Measurements from ENCODE around the gene PLCD1.

The PLCD1 gene

GRCh38 chr3:38017445-38018295 is 11.8 kb downstream of the PLCD1 start:
- in situ Hi-C loops (cut with MboI; ENCODE audit: low sequenced_read_pairs): no loop called here

DNA sequence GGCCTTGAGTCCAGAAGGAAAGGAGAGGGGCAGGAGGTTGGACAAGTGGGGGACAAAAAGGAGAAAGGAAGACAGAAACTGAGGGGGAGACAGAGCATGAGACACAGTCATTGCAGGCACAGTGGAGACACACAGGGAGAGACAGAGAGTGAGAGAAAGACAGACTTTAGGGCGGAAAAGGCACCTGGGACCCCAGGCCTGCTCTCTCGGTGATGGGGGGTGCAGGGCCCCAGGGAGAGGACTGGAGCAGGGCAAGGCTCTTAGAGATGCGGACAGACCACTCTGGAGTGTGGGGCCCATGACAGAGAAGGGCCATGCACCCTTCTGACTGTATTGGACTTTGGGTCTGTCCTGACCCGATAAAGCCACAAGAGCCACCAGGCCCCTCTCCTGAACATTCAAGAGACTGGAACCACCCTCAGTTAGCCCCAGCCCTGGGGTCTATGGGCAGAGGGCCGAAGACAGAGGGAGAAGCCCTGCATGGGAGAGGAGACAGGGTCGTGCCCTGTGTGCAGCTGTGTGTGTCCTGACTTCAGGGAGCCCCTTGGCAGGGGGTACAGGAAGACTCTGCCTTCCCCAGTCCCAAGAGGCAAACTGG is 12.5 kb downstream of the PLCD1 start:
- in situ Hi-C loops (cut with MboI; ENCODE audit: low sequenced_read_pairs): no loop called here

- in situ Hi-C loops (cut with MboI; ENCODE audit: low sequenced_read_pairs): no loop called here
Measured at GRCh38 chr3:38016410-38016809, 13.0 kb downstream of the PLCD1 start.

- in situ Hi-C loops (cut with MboI; ENCODE audit: low sequenced_read_pairs): no loop called here
Measured at GRCh38 chr3:38015984-38016383, 13.5 kb downstream of the PLCD1 start.

GRCh38 chr3:38015485-38015884 is 14.0 kb downstream of the PLCD1 start:
- in situ Hi-C loops (cut with MboI; ENCODE audit: low sequenced_read_pairs): no loop called here

- in situ Hi-C loops (cut with MboI; ENCODE audit: low sequenced_read_pairs): no loop called here
Measured at GRCh38 chr3:38011111-38011510, 18.3 kb downstream of the PLCD1 start.

DNA sequence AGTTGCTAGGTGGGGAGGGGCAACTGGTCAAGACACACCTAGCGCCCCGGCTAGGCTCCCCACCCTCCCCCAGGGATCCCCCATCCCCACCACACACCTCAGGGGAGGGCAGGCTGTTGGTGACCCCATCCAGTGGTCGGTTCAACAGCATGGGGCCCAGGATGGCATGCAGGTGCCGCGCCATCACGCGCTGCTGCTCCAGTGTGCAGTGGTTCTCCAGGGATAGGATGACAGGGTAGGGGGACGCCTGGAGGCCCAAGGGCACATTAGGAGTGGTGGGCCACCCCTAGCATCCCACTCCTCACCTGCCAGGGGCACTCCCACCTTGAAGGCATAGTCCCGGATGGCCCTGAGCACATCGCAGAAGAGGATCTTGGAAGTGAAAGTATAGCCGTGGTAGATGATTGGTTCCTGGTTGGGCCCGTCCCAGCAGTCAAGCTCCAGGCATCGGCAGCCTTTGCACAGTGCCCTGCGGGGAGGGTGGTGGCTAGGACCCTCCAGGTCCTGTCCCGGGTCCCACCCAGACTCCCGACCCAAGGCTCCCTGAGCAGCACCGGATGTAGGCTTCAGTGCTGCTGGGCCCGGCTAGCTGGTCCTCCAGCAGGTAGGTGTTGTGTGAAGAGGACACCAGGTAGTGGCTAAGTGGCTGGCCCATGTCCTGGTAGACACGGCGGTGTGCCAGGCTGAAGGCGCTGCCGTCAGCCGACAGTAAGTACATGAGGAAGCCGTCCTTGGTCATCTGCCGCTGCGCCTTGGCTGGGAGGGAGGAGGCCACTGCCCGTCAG is 19.4 kb downstream of the PLCD1 start:
- in situ Hi-C loops (cut with MboI; ENCODE audit: low sequenced_read_pairs): no loop called here

GRCh38 chr3:38008971-38009580 is 20.4 kb downstream of the PLCD1 start:
- in situ Hi-C loops (cut with MboI; ENCODE audit: low sequenced_read_pairs): no loop called here

DNA sequence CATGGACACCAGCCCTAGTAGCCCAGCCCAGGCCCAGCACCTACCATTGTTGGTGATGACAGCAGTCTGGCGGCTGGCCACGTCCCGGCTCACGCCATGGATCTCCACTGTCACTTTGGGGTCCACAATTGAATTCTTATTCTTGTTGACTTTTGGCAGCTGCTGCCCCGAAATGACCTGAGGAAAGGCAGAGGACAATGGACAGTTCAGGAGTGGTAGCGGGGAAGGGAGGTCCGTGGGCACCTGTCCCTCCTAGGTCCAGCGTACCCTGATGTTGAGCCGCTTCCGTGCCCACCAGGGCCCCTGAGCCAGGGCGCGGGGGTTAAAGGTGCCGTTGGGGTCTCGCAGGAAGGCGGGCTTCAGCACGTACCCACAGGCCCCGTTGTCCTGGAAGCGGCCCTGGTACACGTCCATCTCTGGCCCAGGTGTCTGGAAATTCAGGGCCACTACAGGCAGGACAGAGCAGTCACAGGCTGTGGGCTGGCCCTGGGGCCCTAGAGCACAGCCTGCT is 21.2 kb downstream of the PLCD1 start:
- in situ Hi-C loops (cut with MboI; ENCODE audit: low sequenced_read_pairs): no loop called here

- in situ Hi-C loops (cut with MboI; ENCODE audit: low sequenced_read_pairs): no loop called here
Measured at GRCh38 chr3:38007754-38008090, 21.7 kb downstream of the PLCD1 start.

GRCh38 chr3:38006445-38006995 is 22.9 kb downstream of the PLCD1 start:
- in situ Hi-C loops (cut with MboI; ENCODE audit: low sequenced_read_pairs): no loop called here

DNA sequence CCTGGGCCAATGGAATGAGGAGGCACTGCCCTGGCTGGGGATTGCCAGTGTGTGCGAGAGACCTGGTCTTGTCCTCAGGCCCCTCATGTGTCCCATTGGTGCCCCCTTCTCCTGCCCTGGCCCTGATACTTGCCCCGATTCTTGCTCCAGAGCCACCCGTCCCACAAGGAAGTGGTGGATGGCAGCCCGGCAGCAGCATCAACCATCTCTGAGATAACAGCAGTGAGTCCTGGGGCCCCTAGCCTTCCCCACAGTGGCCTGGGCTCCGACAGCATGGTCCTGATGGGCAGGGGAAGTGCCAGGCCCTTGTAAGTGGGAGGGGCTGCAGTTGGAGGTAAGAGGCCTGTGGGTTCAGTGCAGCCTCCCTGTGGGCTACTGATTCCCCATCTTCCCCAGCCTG is 23.4 kb downstream of the PLCD1 start:
- in situ Hi-C loops (cut with MboI; ENCODE audit: low sequenced_read_pairs): no loop called here

DNA sequence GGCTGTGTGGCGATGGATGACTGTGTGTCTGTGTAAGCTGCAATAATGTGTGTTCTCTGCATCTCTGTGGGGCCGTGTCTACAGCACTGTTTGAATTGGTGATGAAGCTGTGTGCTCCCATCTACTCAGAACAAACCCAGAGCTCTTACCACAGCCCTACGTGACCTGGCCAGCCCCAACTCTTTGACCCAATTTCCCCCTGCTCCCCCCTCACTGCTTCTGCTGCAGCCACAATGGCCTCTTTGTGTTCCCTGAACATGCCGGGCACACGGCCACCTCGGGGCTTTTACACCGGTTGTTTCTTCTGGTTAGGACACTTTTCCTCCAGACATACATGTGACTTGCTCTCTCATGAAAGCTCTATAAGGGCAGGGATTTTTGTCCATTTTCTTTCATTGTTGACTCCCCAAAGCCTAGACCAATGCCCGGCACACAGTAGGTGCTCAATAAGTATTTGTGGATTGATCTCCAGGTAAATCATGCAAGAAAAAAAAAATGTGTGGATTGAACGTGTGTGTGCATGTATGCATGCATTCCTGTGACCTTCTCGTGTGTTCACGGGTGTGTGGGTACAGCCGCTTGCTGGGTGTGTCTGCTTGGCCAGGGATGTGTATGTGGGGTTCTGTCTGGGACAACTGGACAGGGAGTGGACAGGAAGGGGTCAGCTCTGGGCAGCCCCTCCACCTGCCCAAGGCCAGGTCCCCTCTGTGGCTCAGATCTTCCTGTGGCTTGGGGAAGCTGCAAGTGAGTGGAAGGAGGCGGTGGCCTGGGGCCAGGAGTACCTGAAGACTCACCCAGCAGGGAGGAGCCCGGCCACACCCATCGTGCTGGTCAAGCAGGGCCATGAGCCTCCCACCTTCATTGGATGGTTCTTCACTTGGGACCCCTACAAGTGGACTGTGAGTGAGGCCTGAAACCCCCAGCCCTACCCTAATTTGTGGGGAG is 24.1 kb downstream of the PLCD1 start:
- in situ Hi-C loops (cut with MboI; ENCODE audit: low sequenced_read_pairs): no loop called here

DNA sequence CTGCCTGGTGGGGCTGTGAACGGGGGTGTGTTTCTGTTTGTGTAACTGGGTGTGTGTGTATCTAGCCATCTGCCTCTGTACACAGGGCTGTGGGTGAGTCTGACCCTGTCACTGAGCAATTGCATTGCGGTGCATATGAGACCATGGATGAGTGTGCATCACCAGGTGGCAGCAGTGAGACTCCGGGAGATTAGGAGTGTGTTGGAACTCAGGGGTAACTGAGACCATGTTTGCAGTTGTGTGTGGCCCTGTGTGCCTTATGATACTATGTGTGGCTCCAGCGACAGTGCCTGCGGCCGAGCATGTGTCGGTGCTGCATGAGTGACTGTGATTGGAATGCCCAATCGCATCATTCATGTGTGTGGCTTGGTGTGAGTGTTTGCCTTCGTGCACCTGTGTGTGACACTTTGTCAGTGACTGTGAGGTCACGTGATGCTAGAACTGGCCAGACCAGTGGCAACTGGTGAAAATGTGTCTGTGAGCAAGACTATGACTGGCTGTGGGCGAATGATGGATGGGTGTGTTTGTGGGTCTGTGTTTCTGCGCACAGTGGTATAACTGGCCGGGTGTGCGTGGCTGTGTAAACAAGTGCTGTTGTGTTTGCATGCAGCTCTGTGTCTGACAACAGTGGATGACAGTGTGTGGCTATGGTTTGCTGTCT is 24.9 kb downstream of the PLCD1 start:
- in situ Hi-C loops (cut with MboI; ENCODE audit: low sequenced_read_pairs): no loop called here

GRCh38 chr3:38003817-38004414 is 25.5 kb downstream of the PLCD1 start:
- in situ Hi-C loops (cut with MboI; ENCODE audit: low sequenced_read_pairs): no loop called here

DNA sequence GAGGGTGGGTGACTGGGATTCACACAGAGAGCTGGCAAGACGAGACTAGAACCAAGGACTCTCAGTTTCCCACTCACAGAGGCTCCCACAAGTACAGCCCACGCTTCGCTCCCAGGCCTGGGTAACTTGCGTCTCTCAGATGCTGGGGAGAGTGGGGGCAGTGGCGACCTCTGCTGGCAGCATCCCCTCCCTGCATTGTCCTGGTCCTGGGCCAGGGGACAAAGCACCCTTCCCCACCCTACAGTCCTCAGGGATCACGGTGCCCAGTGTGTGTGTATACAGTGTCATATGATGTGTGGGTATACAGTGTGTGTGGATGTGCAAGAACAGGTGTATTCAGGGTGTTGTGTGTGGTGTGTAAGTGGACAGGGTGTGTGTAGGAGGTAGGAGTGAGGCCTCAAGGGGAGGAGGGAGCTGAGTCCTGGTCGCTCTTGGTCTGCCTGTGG is 26.0 kb downstream of the PLCD1 start:
- in situ Hi-C loops (cut with MboI; ENCODE audit: low sequenced_read_pairs): no loop called here

DNA sequence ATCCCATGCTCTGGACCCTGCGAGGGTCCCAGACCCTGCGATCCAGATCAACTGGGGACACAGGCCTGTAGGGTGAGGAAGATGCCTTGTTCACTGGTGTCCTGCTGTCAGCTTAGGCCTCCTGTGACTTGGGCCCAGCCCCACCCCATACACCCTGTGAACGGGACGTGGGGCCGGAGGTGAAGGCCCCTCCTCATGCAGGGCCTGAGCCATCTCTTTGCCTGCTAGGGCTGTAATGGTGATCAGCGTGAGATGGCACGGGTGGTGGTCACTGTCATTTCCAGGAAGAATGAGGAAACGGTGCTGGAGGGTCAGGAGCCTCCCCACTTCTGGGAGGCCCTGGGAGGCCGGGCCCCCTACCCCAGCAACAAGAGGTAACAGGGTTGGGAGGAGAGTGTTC is 26.5 kb downstream of the PLCD1 start:
- in situ Hi-C loops (cut with MboI; ENCODE audit: low sequenced_read_pairs): no loop called here

DNA sequence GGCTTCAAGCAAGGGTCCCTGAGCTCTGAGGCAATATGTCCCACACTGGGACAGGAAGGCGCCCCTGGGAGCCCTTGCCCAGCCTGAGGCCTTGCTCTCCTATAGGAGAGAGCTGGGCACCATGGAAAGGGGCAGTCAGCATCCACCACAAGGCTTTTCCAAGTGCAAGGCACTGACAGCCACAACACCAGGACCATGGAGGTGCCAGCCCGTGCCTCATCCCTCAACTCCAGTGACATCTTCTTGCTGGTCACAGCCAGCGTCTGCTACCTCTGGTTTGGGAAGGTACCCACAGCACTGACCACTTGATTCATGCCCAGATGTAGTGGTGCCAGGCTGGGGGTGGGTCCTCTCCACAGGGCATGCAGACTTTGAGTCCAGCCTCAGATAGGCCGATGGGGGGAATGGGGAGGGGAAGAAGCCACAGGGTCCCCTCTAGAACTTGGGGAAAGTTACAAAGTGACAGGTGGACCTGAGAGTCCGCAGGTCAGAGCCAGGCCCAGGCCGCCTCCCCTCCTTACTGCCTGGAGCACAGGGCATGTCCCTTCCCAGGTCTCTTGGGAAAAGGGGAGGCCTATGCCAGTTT is 27.1 kb downstream of the PLCD1 start:
- in situ Hi-C loops (cut with MboI; ENCODE audit: low sequenced_read_pairs): no loop called here

Measured in hTERT RPE-1 (cell line).